GM12801 (cell line): Measurements from ENCODE around the gene DCPS.

Source experiments
- TF ChIP-seq, protein P1 (sequence below): IDR thresholded peaks from one replicate; pipeline ENCODE4 v1.5.1; 2011; ENCODE audit warnings: control low read depth; ENCODE audit not compliant: insufficient read length; ENCODE audit errors: extremely low read depth

DCPS gene

DNA sequence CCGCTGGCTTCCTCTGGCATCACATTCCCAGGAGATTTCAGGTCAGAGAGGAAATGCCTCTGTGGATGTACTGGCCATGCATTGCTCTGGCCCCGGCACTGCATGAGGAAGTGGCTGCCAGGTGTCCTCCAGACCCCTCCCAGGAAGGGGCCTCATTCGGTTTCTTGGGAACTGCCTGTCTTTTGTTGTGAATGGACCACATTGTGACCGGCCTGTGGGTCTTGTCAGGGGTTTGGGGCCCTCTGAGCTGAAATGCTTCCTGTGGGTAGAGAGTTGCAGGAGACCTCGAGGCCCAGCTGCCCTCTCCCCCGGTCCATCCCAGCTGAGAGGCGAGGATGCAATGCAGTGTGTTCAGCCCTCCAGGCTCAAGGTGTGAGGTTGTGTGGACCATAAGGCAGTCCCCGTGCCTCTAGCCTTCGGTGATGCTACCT is 32.8 kb downstream of the DCPS start:
- TF ChIP-seq, protein P1, sequence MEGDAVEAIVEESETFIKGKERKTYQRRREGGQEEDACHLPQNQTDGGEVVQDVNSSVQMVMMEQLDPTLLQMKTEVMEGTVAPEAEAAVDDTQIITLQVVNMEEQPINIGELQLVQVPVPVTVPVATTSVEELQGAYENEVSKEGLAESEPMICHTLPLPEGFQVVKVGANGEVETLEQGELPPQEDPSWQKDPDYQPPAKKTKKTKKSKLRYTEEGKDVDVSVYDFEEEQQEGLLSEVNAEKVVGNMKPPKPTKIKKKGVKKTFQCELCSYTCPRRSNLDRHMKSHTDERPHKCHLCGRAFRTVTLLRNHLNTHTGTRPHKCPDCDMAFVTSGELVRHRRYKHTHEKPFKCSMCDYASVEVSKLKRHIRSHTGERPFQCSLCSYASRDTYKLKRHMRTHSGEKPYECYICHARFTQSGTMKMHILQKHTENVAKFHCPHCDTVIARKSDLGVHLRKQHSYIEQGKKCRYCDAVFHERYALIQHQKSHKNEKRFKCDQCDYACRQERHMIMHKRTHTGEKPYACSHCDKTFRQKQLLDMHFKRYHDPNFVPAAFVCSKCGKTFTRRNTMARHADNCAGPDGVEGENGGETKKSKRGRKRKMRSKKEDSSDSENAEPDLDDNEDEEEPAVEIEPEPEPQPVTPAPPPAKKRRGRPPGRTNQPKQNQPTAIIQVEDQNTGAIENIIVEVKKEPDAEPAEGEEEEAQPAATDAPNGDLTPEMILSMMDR: no peak

DNA sequence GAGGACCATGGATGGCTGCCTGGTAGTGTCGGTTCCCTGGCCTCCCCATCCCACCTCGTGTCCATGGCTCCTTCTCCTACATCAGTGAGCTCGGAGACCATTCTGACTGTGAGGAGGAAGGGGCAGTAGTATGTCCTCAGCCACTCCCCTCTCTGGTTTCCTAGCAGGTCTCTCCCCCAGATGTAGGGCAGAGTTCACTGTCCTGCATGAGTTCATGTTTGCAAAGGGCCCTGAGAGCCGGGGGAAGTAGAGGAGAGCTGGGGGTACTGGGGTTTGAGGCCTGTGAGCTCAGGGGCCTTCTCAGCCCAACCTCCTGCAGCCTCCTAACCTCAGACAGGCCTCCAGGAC is 33.2 kb downstream of the DCPS start:
- TF ChIP-seq, protein P1: no peak

DNA sequence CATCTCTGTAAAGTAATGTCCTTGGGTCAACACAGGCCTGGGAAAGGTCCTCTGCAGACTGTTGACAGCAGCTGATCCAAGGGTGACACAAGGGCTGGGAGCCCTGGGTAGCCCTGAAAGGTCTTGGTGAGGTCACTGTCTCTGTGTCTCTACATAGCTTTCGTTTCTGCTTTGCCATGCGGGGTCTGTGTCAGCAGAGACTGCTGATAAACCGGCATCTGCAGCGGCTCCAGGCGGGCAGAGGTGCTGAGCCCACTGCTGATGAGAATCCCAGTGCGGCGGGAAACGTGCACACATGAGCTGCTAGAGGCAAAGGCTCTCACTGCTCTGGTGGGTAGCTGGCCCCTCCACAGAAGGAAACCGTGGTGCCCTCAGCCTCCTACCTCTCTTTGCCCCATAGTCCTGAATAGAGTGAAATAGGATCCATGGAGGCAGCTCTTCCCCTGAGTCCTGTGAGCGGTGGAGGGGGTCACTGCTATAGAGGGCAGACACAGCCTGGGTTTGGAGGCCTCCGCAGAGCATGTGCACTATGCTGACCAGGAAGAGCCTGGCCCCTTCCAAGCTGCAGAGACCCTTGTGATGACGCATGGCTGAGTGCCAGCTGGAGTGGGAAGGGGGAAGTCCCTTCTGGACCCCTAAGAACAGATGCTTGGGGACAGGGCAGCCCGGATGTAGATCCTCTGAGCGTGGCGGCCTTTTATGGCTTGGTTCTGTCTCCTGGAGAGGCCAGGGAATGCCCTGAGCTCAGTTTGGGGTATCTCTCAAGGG is 33.8 kb downstream of the DCPS start:
- TF ChIP-seq, protein P1: no peak

DNA sequence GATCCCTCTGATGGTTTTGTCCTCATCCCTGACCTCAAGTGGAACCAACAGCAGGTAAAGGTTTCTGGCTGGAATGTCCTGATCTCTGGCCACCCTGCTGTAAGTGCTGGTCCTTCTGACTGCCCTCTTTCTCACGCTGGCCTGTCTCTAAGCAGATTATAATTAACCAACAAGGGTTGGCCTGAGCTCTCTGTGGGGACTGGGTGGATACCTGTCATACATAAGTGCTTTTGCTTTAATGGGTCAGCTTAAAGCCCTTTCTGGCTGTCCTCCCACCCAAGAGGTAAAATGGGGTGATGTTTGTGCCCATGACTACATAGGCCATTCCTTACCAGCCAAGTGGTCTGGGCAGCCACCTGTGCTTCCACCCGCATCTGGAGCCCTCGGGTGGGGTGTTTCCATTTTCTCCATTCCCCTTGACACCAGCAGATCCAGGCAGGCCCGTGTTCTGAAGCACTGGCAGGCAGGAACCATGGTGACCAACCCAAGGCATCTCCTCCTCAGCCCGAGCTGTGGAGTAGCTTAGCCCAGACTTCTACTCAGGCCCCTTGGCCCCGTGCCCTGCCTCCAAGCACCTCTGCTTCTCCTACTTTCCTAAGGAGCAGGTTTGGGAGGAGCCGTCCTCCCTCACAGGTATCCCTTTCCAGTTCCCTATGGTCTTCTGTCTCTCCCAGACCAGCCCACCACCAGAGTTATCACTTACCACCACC is 34.6 kb downstream of the DCPS start:
- TF ChIP-seq, protein P1: no peak

DNA sequence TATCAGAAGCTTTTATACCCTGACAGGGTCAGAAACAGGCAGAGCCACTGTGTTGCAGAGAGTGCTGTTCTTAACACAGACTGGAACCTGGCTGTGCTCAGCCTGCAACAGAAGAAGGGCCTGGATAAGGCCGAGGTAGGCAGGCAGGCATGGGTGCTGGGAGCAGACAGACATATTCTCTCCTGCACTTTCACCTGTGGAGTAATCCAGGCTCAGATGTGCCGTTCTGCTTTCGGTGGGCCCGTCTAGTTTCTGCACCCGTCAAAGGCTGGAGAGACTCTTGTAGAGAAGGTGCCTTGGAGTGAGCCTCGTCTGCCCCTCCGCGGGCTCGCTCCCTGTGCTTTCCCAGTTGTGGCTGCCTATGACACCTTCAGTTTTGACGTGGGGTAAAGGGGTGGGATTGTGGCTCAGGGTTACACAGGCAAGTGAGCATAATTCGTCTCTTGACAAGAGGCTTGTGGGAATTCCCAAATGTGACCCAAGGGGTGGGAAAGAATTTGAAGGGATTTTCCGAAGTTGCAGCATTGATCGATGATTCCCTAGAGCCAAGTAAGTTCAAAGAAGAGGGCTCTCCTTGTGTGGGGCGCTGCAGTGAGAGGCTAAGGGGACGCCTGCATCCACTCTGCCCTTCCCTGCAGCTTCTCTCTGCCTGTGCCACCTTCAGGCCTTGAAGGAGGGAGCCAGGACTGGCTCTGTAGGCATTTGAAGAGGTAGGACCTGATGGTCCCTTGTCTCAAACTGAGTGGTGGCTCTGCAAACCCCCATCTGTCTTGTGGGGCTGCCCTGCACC is 35.4 kb downstream of the DCPS start:
- TF ChIP-seq, protein P1: no peak

DNA sequence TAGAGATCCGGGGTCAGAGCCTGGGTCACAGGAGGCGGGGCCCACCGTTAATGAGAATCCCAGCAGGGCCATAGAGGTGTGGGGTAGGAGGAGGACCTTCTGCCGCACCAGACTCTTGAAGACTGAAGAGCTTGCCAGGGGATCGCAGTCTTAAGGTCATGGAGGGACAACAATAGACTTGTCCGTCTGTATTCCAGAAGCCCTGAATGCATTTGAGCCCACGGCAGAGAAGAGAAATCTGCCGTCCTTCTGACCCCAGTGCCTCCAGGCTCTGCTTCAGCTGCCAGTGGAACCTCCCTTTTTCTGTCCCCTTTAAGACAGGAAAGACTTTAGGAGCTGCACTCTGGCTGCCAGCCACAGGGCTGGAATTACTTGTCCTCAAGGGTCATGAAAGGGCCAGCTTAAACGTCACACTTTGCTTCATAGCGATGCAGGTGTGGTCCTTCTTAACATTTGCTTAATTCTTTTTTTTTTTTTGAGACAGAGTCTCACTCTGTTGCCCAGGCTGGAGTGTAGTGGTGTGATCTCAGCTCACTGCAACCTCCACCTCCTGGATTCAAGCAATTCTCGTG is 36.1 kb downstream of the DCPS start:
- TF ChIP-seq, protein P1: no peak

DNA sequence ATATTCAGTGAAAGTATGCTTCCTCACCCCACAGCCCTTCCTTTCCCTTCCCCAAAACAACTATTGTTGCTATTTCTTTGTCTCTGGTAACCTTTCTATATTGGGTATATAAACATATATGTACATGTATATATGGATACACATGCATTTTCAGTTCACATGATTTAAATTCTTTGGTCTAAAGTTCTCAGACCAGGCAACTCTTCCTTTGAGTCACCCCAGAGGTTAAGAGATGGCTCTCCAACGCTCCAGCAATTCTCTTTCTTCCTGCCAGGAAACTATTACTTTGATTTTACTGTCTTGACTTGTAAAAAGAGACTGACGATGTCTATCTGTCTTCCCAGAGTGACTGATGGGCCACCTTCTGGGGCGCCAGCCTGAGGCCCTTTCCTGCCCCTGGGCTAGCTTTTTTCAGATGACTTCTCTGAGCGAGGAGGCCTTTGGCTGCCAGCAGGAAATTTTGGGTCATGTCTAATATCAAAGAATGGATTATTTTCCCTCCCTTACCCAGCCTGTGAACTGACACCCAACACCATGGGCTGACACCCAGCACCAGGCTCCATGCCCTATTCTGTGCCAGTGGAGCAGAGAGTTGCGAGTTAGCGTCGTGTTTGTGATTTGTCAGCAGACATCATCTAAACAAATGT is 37.2 kb downstream of the DCPS start:
- TF ChIP-seq, protein P1: no peak
